GM19023 (cell line): ENCODE data around the gene SLC15A2.
"Not testable (repeated sequence)": the region's sequence is repeated elsewhere in the genome, so short reads cannot be mapped to it uniquely, and the experiment has no call there.

ENCODE experiments used
- ATAC-seq: cut with Tn5 transposase; IDR thresholded peaks from one replicate; pipeline ENCODE4 v1.9.1; 2021; ENCODE audit warnings: mild to moderate bottlenecking, moderate library complexity; ENCODE audit not compliant: unreplicated experiment

The SLC15A2 gene

GRCh38 chr3:121924734-121925133 is 30.5 kb downstream of the SLC15A2 start:
- ATAC-seq: no peak

- no peak for ATAC-seq
These were observed 32.2 kb downstream of the SLC15A2 start for GRCh38 chr3:121926380-121926779.

GRCh38 chr3:121938141-121938855 is 44.1 kb downstream of the SLC15A2 start:
- not testable (repeated sequence) for ATAC-seq

GRCh38 chr3:121941592-121941991 is 47.4 kb downstream of the SLC15A2 start:
- ATAC-seq: no peak

GRCh38 chr3:121942116-121942786 is 48.0 kb downstream of the SLC15A2 start:
- no peak for ATAC-seq

- ATAC-seq: no peak
These were observed 49.2 kb downstream of the SLC15A2 start for GRCh38 chr3:121943431-121943830.

GRCh38 chr3:121948641-121949040 is 54.4 kb downstream of the SLC15A2 start:
- no peak for ATAC-seq

- ATAC-seq: no peak
These were observed 57.2 kb downstream of the SLC15A2 start for GRCh38 chr3:121951291-121951919.

- ATAC-seq: no peak
These were observed 62.2 kb downstream of the SLC15A2 start for GRCh38 chr3:121956363-121956762.

GRCh38 chr3:121957674-121958415 is 63.6 kb downstream of the SLC15A2 start:
- ATAC-seq: peak; percentile 67

GRCh38 chr3:121958801-121959200 is 64.6 kb downstream of the SLC15A2 start:
- ATAC-seq: no peak

- no peak for ATAC-seq
These were observed 67.1 kb downstream of the SLC15A2 start for GRCh38 chr3:121961283-121961682.

- ATAC-seq: no peak
These were observed 68.2 kb downstream of the SLC15A2 start for GRCh38 chr3:121962443-121962842.

- no peak for ATAC-seq
These were observed 69.4 kb downstream of the SLC15A2 start for GRCh38 chr3:121963608-121964007.

GRCh38 chr3:121969631-121970030 is 75.4 kb downstream of the SLC15A2 start:
- no peak for ATAC-seq

GRCh38 chr3:121970047-121970446 is 75.8 kb downstream of the SLC15A2 start:
- no peak for ATAC-seq

- ATAC-seq: no peak
These were observed 80.5 kb downstream of the SLC15A2 start for GRCh38 chr3:121974601-121975111.

- ATAC-seq: no peak
These were observed 81.6 kb downstream of the SLC15A2 start for GRCh38 chr3:121975702-121976302.

- ATAC-seq: no peak
These were observed 82.5 kb downstream of the SLC15A2 start for GRCh38 chr3:121976727-121977126.

- ATAC-seq: no peak
These were observed 85.0 kb downstream of the SLC15A2 start for GRCh38 chr3:121979246-121979645.
